ENCODE data around the gene RBKS.

RBKS gene

DNA sequence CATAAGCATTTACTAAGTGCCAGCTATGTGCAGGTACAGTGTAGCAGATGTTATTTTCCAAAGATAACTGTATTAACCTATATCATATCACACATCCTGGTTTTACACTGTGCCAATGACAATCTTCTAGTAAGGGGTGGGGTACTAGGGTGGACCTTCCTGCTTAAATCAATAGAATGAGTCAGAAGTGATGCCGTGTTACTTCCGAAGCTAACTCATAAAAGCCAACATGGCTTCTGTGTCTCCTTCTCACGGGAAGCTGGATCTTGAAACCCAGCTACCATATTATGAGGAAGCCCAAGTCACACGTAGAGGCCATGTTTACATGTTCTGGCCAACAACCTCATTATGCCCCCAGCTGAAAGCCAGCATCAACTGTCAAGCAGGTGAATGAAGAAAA is 59.5 kb downstream of the RBKS start:
- H3K27ac ChIP-seq (ENCODE audit: low read depth, low read length) = no peak overlapping the region
- no peak overlapping the region for H3K9ac ChIP-seq (ENCODE audit: low read depth, low read length)
- no peaks in the 10 kb centered on the region for H3K36me3 ChIP-seq (ENCODE audit: insufficient read depth, low read length)
- H3K4me3 ChIP-seq (ENCODE audit: low read length) = no peak overlapping the region
- WGBS = 95% methylated on average over 4 of the region's 4 CpGs
- no peaks in the 10 kb centered on the region for H3K9me3 ChIP-seq (ENCODE audit: insufficient read depth, low read depth, low read length)
- no peaks in the 10 kb centered on the region for H3K4me1 ChIP-seq (ENCODE audit: insufficient read depth, low read length)
- H3K27me3 ChIP-seq (ENCODE audit: insufficient read depth, low read length) = no peaks in the 10 kb centered on the region

- H3K4me3 ChIP-seq (ENCODE audit: low read length) = no peak overlapping the region
- 96% methylated on average over 3 of the region's 3 CpGs for WGBS
- 0 out of 2 replicates have a peak, but pooled peaks cover under 1% of the 10 kb centered on the region for H3K9me3 ChIP-seq (ENCODE audit: insufficient read depth, low read depth, low read length)
- H3K36me3 ChIP-seq (ENCODE audit: insufficient read depth, low read length) = no peaks in the 10 kb centered on the region
- H3K27ac ChIP-seq (ENCODE audit: low read depth, low read length) = no peak overlapping the region
- H3K4me1 ChIP-seq (ENCODE audit: insufficient read depth, low read length) = no peaks in the 10 kb centered on the region
- H3K9ac ChIP-seq (ENCODE audit: low read depth, low read length) = no peak overlapping the region
- no peaks in the 10 kb centered on the region for H3K27me3 ChIP-seq (ENCODE audit: insufficient read depth, low read length)
These were observed 60.4 kb downstream of the RBKS start for GRCh38 chr2:27829791-27830190.

GRCh38 chr2:27828305-27828704 is 61.9 kb downstream of the RBKS start:
- Histone ChIP-seq H3K27ac (ENCODE audit: low read depth, low read length) (no peak overlapping the region), H3K4me3 (ENCODE audit: low read length) (no peak overlapping the region), H3K9ac (ENCODE audit: low read depth, low read length) (no peak overlapping the region), H3K27me3 (ENCODE audit: insufficient read depth, low read length) (no peaks in the 10 kb centered on the region), H3K4me1 (ENCODE audit: insufficient read depth, low read length) (no peaks in the 10 kb centered on the region), H3K36me3 (ENCODE audit: insufficient read depth, low read length) (no peaks in the 10 kb centered on the region), H3K9me3 (ENCODE audit: insufficient read depth, low read depth, low read length) (peaks cover 11% of the 10 kb centered on the region)
- WGBS = 77% methylated on average over 1 of the region's 1 CpG

- no peaks in the 10 kb centered on the region for H3K27me3 ChIP-seq (ENCODE audit: insufficient read depth, low read length)
- no CpG with 5 or more reads among the region's 1 CpG for WGBS
- H3K27ac ChIP-seq (ENCODE audit: low read depth, low read length) = no peak overlapping the region
- peaks cover 11% of the 10 kb centered on the region for H3K9me3 ChIP-seq (ENCODE audit: insufficient read depth, low read depth, low read length)
- H3K9ac ChIP-seq (ENCODE audit: low read depth, low read length) = no peak overlapping the region
- no peak overlapping the region for H3K4me3 ChIP-seq (ENCODE audit: low read length)
- H3K36me3 ChIP-seq (ENCODE audit: insufficient read depth, low read length) = no peaks in the 10 kb centered on the region
- H3K4me1 ChIP-seq (ENCODE audit: insufficient read depth, low read length) = no peaks in the 10 kb centered on the region
These were observed 65.8 kb downstream of the RBKS start for GRCh38 chr2:27824401-27824800.

- Histone ChIP-seq H3K9ac (ENCODE audit: low read depth, low read length) (no peak overlapping the region), H3K9me3 (ENCODE audit: insufficient read depth, low read depth, low read length) (peaks cover 11% of the 10 kb centered on the region), H3K27ac (ENCODE audit: low read depth, low read length) (no peak overlapping the region), H3K4me3 (ENCODE audit: low read length) (no peak overlapping the region), H3K36me3 (ENCODE audit: insufficient read depth, low read length) (no peaks in the 10 kb centered on the region), H3K4me1 (ENCODE audit: insufficient read depth, low read length) (no peaks in the 10 kb centered on the region), H3K27me3 (ENCODE audit: insufficient read depth, low read length) (no peaks in the 10 kb centered on the region)
- WGBS = 88% methylated on average over 5 of the region's 5 CpGs
These were observed 66.6 kb downstream of the RBKS start for GRCh38 chr2:27823569-27823968.

DNA sequence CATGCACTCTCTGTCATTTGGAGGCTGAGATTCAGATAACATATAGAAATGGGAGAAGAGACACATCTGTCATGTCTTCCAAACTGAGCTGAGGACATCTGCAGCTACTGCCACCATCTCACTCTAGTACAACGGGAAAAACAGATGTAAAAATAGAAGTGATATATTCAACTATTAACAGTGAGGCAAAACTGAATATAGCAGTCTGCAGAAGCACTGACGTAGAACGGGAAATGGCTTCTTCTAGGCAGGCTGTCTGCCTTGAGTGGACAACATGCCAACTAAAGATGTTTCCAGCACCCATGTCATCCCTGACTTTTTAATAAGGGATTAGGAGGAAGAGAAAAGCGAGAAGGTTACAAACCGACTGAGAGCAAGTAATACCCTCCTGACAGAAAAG is 67.1 kb downstream of the RBKS start:
- peaks cover 11% of the 10 kb centered on the region for H3K9me3 ChIP-seq (ENCODE audit: insufficient read depth, low read depth, low read length)
- H3K27me3 ChIP-seq (ENCODE audit: insufficient read depth, low read length) = no peaks in the 10 kb centered on the region
- no peaks in the 10 kb centered on the region for H3K36me3 ChIP-seq (ENCODE audit: insufficient read depth, low read length)
- WGBS = 98% methylated on average over 4 of the region's 5 CpGs
- H3K4me3 ChIP-seq (ENCODE audit: low read length) = no peak overlapping the region
- H3K27ac ChIP-seq (ENCODE audit: low read depth, low read length) = no peak overlapping the region
- H3K4me1 ChIP-seq (ENCODE audit: insufficient read depth, low read length) = no peaks in the 10 kb centered on the region
- no peak overlapping the region for H3K9ac ChIP-seq (ENCODE audit: low read depth, low read length)

DNA sequence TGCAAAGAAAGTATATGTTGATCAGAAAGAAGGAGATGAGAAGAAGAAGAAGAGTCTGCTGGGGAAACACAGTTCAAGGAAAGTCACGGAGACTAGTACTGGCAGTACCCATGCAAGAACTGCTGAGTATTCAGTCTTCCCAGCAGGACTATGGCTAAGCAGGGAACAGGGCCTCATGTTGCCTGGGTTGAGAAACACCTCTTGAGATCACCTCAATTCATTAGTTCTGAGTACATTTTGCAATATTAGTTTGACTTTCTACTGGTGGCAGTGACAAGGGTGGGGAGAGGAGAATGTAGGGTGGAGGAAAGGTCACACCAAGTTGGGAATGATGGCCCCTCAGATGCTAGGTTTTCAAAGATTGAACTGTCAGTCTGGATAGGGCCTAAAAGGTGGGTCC is 68.1 kb downstream of the RBKS start:
- Histone ChIP-seq H3K9ac (ENCODE audit: low read depth, low read length) (no peak overlapping the region), H3K36me3 (ENCODE audit: insufficient read depth, low read length) (no peaks in the 10 kb centered on the region), H3K4me3 (ENCODE audit: low read length) (no peak overlapping the region), H3K27me3 (ENCODE audit: insufficient read depth, low read length) (no peaks in the 10 kb centered on the region), H3K9me3 (ENCODE audit: insufficient read depth, low read depth, low read length) (peaks cover 11% of the 10 kb centered on the region), H3K27ac (ENCODE audit: low read depth, low read length) (no peak overlapping the region), H3K4me1 (ENCODE audit: insufficient read depth, low read length) (no peaks in the 10 kb centered on the region)
- 92% methylated on average over 1 of the region's 1 CpG for WGBS

GRCh38 chr2:27815860-27816438 is 74.2 kb downstream of the RBKS start:
- no peak overlapping the region for H3K4me3 ChIP-seq (ENCODE audit: low read length)
- H3K27me3 ChIP-seq (ENCODE audit: insufficient read depth, low read length) = no peaks in the 10 kb centered on the region
- H3K27ac ChIP-seq (ENCODE audit: low read depth, low read length) = no peak overlapping the region
- 94% methylated on average over 4 of the region's 4 CpGs for WGBS
- H3K9me3 ChIP-seq (ENCODE audit: insufficient read depth, low read depth, low read length) = no peaks in the 10 kb centered on the region
- no peak overlapping the region for H3K9ac ChIP-seq (ENCODE audit: low read depth, low read length)
- no peaks in the 10 kb centered on the region for H3K4me1 ChIP-seq (ENCODE audit: insufficient read depth, low read length)
- no peaks in the 10 kb centered on the region for H3K36me3 ChIP-seq (ENCODE audit: insufficient read depth, low read length)

DNA sequence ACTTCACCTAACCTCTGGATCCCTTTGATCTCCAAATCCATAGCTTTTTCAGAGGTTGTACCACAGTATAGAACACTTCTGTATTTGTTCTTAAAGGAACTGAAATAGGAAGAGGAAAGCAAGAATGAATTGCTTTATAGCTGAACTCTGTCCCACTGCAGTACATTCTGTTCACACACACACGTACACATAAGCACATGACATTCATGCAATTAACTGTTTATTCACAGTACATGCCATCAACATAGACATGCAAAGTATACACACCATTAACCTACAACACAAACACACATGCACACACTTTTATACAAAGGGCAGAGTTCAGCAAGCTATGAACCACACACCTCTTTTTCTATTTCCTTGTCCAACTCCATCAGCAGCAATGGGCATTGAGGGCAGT is 75.4 kb downstream of the RBKS start:
- no peak overlapping the region for H3K4me3 ChIP-seq (ENCODE audit: low read length)
- 84% methylated on average over 1 of the region's 1 CpG for WGBS
- no peak overlapping the region for H3K27ac ChIP-seq (ENCODE audit: low read depth, low read length)
- H3K36me3 ChIP-seq (ENCODE audit: insufficient read depth, low read length) = no peaks in the 10 kb centered on the region
- H3K4me1 ChIP-seq (ENCODE audit: insufficient read depth, low read length) = no peaks in the 10 kb centered on the region
- H3K9ac ChIP-seq (ENCODE audit: low read depth, low read length) = no peak overlapping the region
- H3K27me3 ChIP-seq (ENCODE audit: insufficient read depth, low read length) = no peaks in the 10 kb centered on the region
- no peaks in the 10 kb centered on the region for H3K9me3 ChIP-seq (ENCODE audit: insufficient read depth, low read depth, low read length)

- no peaks in the 10 kb centered on the region for H3K4me1 ChIP-seq (ENCODE audit: insufficient read depth, low read length)
- no peaks in the 10 kb centered on the region for H3K27me3 ChIP-seq (ENCODE audit: insufficient read depth, low read length)
- no peak overlapping the region for H3K9ac ChIP-seq (ENCODE audit: low read depth, low read length)
- H3K4me3 ChIP-seq (ENCODE audit: low read length) = no peak overlapping the region
- no peak overlapping the region for H3K27ac ChIP-seq (ENCODE audit: low read depth, low read length)
- H3K36me3 ChIP-seq (ENCODE audit: insufficient read depth, low read length) = no peaks in the 10 kb centered on the region
- WGBS = 100% methylated on average over 1 of the region's 1 CpG
- H3K9me3 ChIP-seq (ENCODE audit: insufficient read depth, low read depth, low read length) = no peaks in the 10 kb centered on the region
These were observed 78.4 kb downstream of the RBKS start for GRCh38 chr2:27811768-27812167.

GRCh38 chr2:27810455-27810854 is 79.7 kb downstream of the RBKS start:
- no peaks in the 10 kb centered on the region for H3K4me1 ChIP-seq (ENCODE audit: insufficient read depth, low read length)
- H3K36me3 ChIP-seq (ENCODE audit: insufficient read depth, low read length) = no peaks in the 10 kb centered on the region
- no peaks in the 10 kb centered on the region for H3K27me3 ChIP-seq (ENCODE audit: insufficient read depth, low read length)
- no peaks in the 10 kb centered on the region for H3K9me3 ChIP-seq (ENCODE audit: insufficient read depth, low read depth, low read length)
- 93% methylated on average over 3 of the region's 3 CpGs for WGBS
- no peak overlapping the region for H3K9ac ChIP-seq (ENCODE audit: low read depth, low read length)
- no peak overlapping the region for H3K4me3 ChIP-seq (ENCODE audit: low read length)
- H3K27ac ChIP-seq (ENCODE audit: low read depth, low read length) = no peak overlapping the region

- 92% methylated on average over 3 of the region's 3 CpGs for WGBS
- H3K9ac ChIP-seq (ENCODE audit: low read depth, low read length) = no peak overlapping the region
- no peaks in the 10 kb centered on the region for H3K36me3 ChIP-seq (ENCODE audit: insufficient read depth, low read length)
- no peaks in the 10 kb centered on the region for H3K27me3 ChIP-seq (ENCODE audit: insufficient read depth, low read length)
- H3K27ac ChIP-seq (ENCODE audit: low read depth, low read length) = no peak overlapping the region
- H3K4me3 ChIP-seq (ENCODE audit: low read length) = no peak overlapping the region
- no peaks in the 10 kb centered on the region for H3K9me3 ChIP-seq (ENCODE audit: insufficient read depth, low read depth, low read length)
- no peaks in the 10 kb centered on the region for H3K4me1 ChIP-seq (ENCODE audit: insufficient read depth, low read length)
These were observed 80.4 kb downstream of the RBKS start for GRCh38 chr2:27809761-27810241.
